Endodermal cell (in vitro differentiated cells): ENCODE data around the gene TMUB1. TPM values are rescaled to one million over a fixed set of nuclear protein-coding genes. Genes with fewer than 3 reads are reported as not detected.

Experiments used
- DNase-seq: peaks from one replicate; pipeline ENCODE4 v3.0.0-alpha.2; 2017
- H3K27ac ChIP-seq: 2 replicates; pipeline ENCODE4 v1.5.1; 2013; ENCODE audit warnings: mild to moderate bottlenecking, low read depth, low read length, moderate library complexity
- H3K27me3 ChIP-seq: 2 replicates; pipeline ENCODE4 v1.6.1; 2013; ENCODE audit warnings: mild to moderate bottlenecking, low read length, moderate library complexity; ENCODE audit not compliant: insufficient read depth, control insufficient read depth, poor library complexity, severe bottlenecking
- H3K36me3 ChIP-seq: 2 replicates; pipeline ENCODE4 v1.7.0; 2013; ENCODE audit warnings: mild to moderate bottlenecking, low read length, moderate library complexity; ENCODE audit not compliant: control insufficient read depth, insufficient read depth
- H3K4me1 ChIP-seq: one replicate; pipeline ENCODE4 v1.7.0; 2013; ENCODE audit warnings: low read length; ENCODE audit not compliant: control insufficient read depth, insufficient read depth
- H3K4me3 ChIP-seq: 2 replicates; pipeline ENCODE4 v1.5.1; 2013; ENCODE audit warnings: mild to moderate bottlenecking, low read length, moderate library complexity
- H3K9ac ChIP-seq: 2 replicates; pipeline ENCODE4 v1.6.1; 2013; ENCODE audit warnings: mild to moderate bottlenecking, low read length, moderate library complexity; ENCODE audit not compliant: poor library complexity, severe bottlenecking; ENCODE audit errors: extremely low read depth
- H3K9me3 ChIP-seq: 2 replicates; pipeline ENCODE4 v1.6.1; 2013; ENCODE audit warnings: mild to moderate bottlenecking, low read length, moderate library complexity; ENCODE audit not compliant: control insufficient read depth
- H3K27ac Mint-ChIP-seq: 2 replicates; pipeline ENCODE4 v1.8.0; 2020; ENCODE audit warnings: mixed read lengths
- H3K27me3 Mint-ChIP-seq: 2 replicates; pipeline ENCODE4 v1.8.0; 2021; ENCODE audit warnings: mild to moderate bottlenecking, mixed read lengths; ENCODE audit not compliant: insufficient read depth
- H3K36me3 Mint-ChIP-seq: 2 replicates; pipeline ENCODE4 v1.8.0; 2020; ENCODE audit warnings: low read depth, mixed read lengths
- H3K4me1 Mint-ChIP-seq: 2 replicates; pipeline ENCODE4 v1.8.0; 2020; ENCODE audit warnings: mixed read lengths
- H3K4me3 Mint-ChIP-seq: 2 replicates; pipeline ENCODE4 v1.8.0; 2020; ENCODE audit warnings: mild to moderate bottlenecking, moderate library complexity, mixed read lengths
- H3K9me3 Mint-ChIP-seq: 2 replicates; pipeline ENCODE4 v1.8.0; 2020; ENCODE audit warnings: mild to moderate bottlenecking, mixed read lengths
- WGBS, 2 experiments: methylation state at CpG; one replicate each; pipeline versions ENCODE4 v1.1.5 to v1.1.7; 2013; ENCODE audit warnings: missing lambda C conversion rate in 2 of 2, mixed read lengths in 1 of 2; ENCODE audit not compliant: insufficient coverage in 1 of 2, insufficient read length in 1 of 2; 5-methylcytosine and 5-hydroxymethylcytosine counted together
- total RNA-seq, 2 donors: library from RNA; stranded (reverse); fragmentation: NEBNext Ultra II Directional in 1 of 2; extraction: Animal tissue kit (Norgen Biotek cat#: 25700) in 1 of 2; gene quantifications; 2 replicates in 1 of 2; 3 replicates in 1 of 2; pipeline ENCODE4 v1.2.1, GENCODE V29; 2021
- TF ChIP-seq, protein P1 (sequence below): fragments of 200-600 bp; sonication (generic); conservative IDR thresholded peaks from 2 replicates; pipeline ENCODE4 v1.5.0; 2021; ENCODE audit warnings: antibody characterized with exemption, mild to moderate bottlenecking

Gene TMUB1
- total RNA-seq, 2 donors from 2014 or later, result 48.1 to 52.6 TPM

- peak overlapping the region; percentile 29 for H3K9ac ChIP-seq
- H3K27ac ChIP-seq, result no peak overlapping the region
- peaks cover 31% of the 10 kb centered on the region for H3K4me1 Mint-ChIP-seq
- 43% methylated on average over 9 to 20 of the region's 20 CpGs for WGBS, 2 experiments
- H3K36me3 Mint-ChIP-seq, result peaks cover 3% of the 10 kb centered on the region
- peak; percentile 94 for DNase-seq
- no peak overlapping the region for H3K4me3 Mint-ChIP-seq
- H3K4me1 ChIP-seq, result peaks cover 29% of the 10 kb centered on the region
- peak overlapping the region; percentile 21 for H3K27ac Mint-ChIP-seq
- no peaks in the 10 kb centered on the region for H3K27me3 ChIP-seq
- H3K9me3 ChIP-seq, result no peaks in the 10 kb centered on the region
- no peaks in the 10 kb centered on the region for H3K36me3 ChIP-seq
- H3K9me3 Mint-ChIP-seq, result no peaks in the 10 kb centered on the region
- H3K4me3 ChIP-seq, result peak overlapping the region; percentile 64
- no peaks in the 10 kb centered on the region for H3K27me3 Mint-ChIP-seq
- TF ChIP-seq, protein P1, sequence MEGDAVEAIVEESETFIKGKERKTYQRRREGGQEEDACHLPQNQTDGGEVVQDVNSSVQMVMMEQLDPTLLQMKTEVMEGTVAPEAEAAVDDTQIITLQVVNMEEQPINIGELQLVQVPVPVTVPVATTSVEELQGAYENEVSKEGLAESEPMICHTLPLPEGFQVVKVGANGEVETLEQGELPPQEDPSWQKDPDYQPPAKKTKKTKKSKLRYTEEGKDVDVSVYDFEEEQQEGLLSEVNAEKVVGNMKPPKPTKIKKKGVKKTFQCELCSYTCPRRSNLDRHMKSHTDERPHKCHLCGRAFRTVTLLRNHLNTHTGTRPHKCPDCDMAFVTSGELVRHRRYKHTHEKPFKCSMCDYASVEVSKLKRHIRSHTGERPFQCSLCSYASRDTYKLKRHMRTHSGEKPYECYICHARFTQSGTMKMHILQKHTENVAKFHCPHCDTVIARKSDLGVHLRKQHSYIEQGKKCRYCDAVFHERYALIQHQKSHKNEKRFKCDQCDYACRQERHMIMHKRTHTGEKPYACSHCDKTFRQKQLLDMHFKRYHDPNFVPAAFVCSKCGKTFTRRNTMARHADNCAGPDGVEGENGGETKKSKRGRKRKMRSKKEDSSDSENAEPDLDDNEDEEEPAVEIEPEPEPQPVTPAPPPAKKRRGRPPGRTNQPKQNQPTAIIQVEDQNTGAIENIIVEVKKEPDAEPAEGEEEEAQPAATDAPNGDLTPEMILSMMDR, result peak; percentile 94
Observed at GRCh38 chr7:151110941-151111645, 27.8 kb upstream of the TMUB1 start.

- no peaks in the 10 kb centered on the region for H3K27me3 ChIP-seq
- H3K4me3 ChIP-seq, result no peak overlapping the region
- no peak for DNase-seq
- TF ChIP-seq, protein P1, result no peak
- Mint-ChIP-seq H3K4me3 (no peak overlapping the region), H3K36me3 (peaks cover 3% of the 10 kb centered on the region), H3K27ac (peak overlapping the region; percentile 21), H3K9me3 (no peaks in the 10 kb centered on the region), H3K4me1 (peaks cover 27% of the 10 kb centered on the region), H3K27me3 (no peaks in the 10 kb centered on the region)
- no peaks in the 10 kb centered on the region for H3K9me3 ChIP-seq
- H3K27ac ChIP-seq, result no peak overlapping the region
- H3K36me3 ChIP-seq, result no peaks in the 10 kb centered on the region
- H3K9ac ChIP-seq, result no peak overlapping the region
- H3K4me1 ChIP-seq, result peaks cover 24% of the 10 kb centered on the region
- WGBS, 2 experiments, result 82 to 87% methylated on average over 10 to 11 of the region's 11 CpGs
Observed at GRCh38 chr7:151110236-151110940, 27.1 kb upstream of the TMUB1 start.

GRCh38 chr7:151109094-151110048 is 26.1 kb upstream of the TMUB1 start:
- Mint-ChIP-seq H3K27ac (peak overlapping the region; percentile 58), H3K4me3 (no peak overlapping the region), H3K27me3 (no peaks in the 10 kb centered on the region), H3K36me3 (peaks cover 3% of the 10 kb centered on the region), H3K4me1 (peaks cover 33% of the 10 kb centered on the region), H3K9me3 (no peaks in the 10 kb centered on the region)
- peaks cover 10% of the 10 kb centered on the region for H3K36me3 ChIP-seq
- H3K27ac ChIP-seq, result no peak overlapping the region
- H3K27me3 ChIP-seq, result no peaks in the 10 kb centered on the region
- no peak overlapping the region for H3K9ac ChIP-seq
- peaks cover 24% of the 10 kb centered on the region for H3K4me1 ChIP-seq
- TF ChIP-seq, protein P1, result no peak
- no peaks in the 10 kb centered on the region for H3K9me3 ChIP-seq
- 77 to 80% methylated on average over 14 to 15 of the region's 15 CpGs for WGBS, 2 experiments
- no peak overlapping the region for H3K4me3 ChIP-seq
- DNase-seq, result no peak
